ENCODE measurements around the gene TRIM2. TPM values are rescaled to one million over a fixed set of nuclear protein-coding genes. Genes with fewer than 3 reads are reported as not detected.

The TRIM2 gene
- total RNA-seq, 1 experiment from 2014 or later = 41.4 TPM

DNA sequence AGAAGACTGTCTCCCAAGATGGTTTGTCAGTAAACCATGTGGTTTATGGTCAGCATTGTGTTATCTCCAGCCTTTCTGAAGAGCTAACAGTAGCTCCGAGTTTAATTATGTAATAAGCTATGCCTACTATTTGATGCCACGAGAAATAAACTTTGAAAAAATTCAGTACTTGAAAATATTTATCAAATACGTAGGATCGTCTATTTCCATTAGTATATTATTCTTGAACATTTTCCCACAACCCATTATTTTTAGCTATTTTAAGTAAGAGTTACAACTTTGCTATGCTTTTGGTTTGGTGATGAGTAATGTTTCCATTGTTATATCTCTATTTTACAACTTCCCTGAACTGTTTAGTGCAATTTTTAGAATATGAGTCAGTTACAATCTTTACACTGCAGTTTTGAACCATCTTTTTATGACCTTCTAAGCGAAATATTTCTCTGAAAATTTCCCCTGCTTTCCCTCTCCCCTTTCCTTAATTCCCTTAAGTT lies 44.5 kb upstream of the TRIM2 start:
- Histone ChIP-seq H3K9ac (ENCODE audit: low read length) (no peak overlapping the region), H3K4me1 (ENCODE audit: control insufficient read depth in 1 of 2, insufficient read depth in 2 of 2, low read length in 2 of 2) (peaks cover 5 to 22% of the 10 kb centered on the region in 2 experiments; a peak in 3 of 4 replicates), H3K36me3 (ENCODE audit: control insufficient read depth in 1 of 2, insufficient read depth in 2 of 2, low read length in 2 of 2) (no peaks in the 10 kb centered on the region), H3K27me3 (ENCODE audit: insufficient read depth, low read length) (no peaks in the 10 kb centered on the region), H3K9me2 (ENCODE audit: insufficient read depth) (no peaks in the 10 kb centered on the region), H4K20me1 (ENCODE audit: insufficient read depth) (no peaks in the 10 kb centered on the region), H3K4me3 (replicated peaks in 1 of 2; ENCODE audit: low read depth in 1 of 2, low read length in 2 of 2) (no peak overlapping the region), H3K9me3 (ENCODE audit: control insufficient read depth in 1 of 2, insufficient read depth in 1 of 2, low read depth in 1 of 2, low read length in 2 of 2) (no peaks in the 10 kb centered on the region), H2AFZ (ENCODE audit: low read depth, low read length, poor library complexity, severe bottlenecking) (peak overlapping the region; percentile 66), H3K4me2 (ENCODE audit: low read length) (no peak overlapping the region), H3K79me2 (ENCODE audit: insufficient read depth, low read length) (no peaks in the 10 kb centered on the region), H3K27ac (ENCODE audit: low read depth, low read length) (no peak overlapping the region)
- TF ChIP-seq TCF7L2 (IDR thresholded peaks at IDR 0.05; ENCODE audit: borderline replicate concordance, extremely low read depth, insufficient read depth, insufficient read length) (no peak), MAX (IDR thresholded peaks at IDR 0.05) (no peak), SRF (IDR thresholded peaks at IDR 0.05; ENCODE audit: low read depth) (no peak), EZH2phosphoT487 (IDR thresholded peaks at IDR 0.05; ENCODE audit: borderline replicate concordance) (no peak), ZNF274 (IDR thresholded peaks at IDR 0.05; ENCODE audit: low read depth, low read length) (no peak), POLR2AphosphoS5 (IDR thresholded peaks at IDR 0.05; ENCODE audit: low read depth, low read length) (no peak)
- CTCF ChIA-PET = interaction anchor here (0.7 to 1.2 kb wide), 3 partner anchors 17 to 285 kb away, joined by 3 read pairs; no protein-coding TSS in a partner anchor
- BruUV-seq (replicated peaks) = no TSS peak
- RAD21 ChIA-PET (ENCODE audit: low non-redundant PET in 1 of 2, low total read pairs in 2 of 2, uncharacterized antibody in 2 of 2, unreplicated experiment in 2 of 2) = no interaction called here
- DNase-seq (ENCODE audit: low read depth, low spot score) = no peak
- intact Hi-C loops (cut with micrococcal nuclease) = no loop called here
- ATAC-seq = no peak
- POLR2A ChIA-PET = interaction anchor here (0.6 kb wide), 1 partner anchor 11 kb away, joined by 3 read pairs; no protein-coding TSS in a partner anchor

- Histone ChIP-seq H2AFZ (ENCODE audit: low read depth, low read length, poor library complexity, severe bottlenecking) (no peak overlapping the region), H3K9me2 (ENCODE audit: insufficient read depth) (no peaks in the 10 kb centered on the region), H3K9me3 (ENCODE audit: control insufficient read depth in 1 of 2, insufficient read depth in 1 of 2, low read depth in 1 of 2, low read length in 2 of 2) (no peaks in the 10 kb centered on the region), H3K79me2 (ENCODE audit: insufficient read depth, low read length) (no peaks in the 10 kb centered on the region), H3K4me3 (replicated peaks in 1 of 2; ENCODE audit: low read depth in 1 of 2, low read length in 2 of 2) (no peak overlapping the region), H3K4me1 (ENCODE audit: control insufficient read depth in 1 of 2, insufficient read depth in 2 of 2, low read length in 2 of 2) (peaks cover 5 to 20% of the 10 kb centered on the region in 2 experiments; a peak in 3 of 4 replicates), H3K27ac (ENCODE audit: low read depth, low read length) (no peak overlapping the region), H3K36me3 (ENCODE audit: control insufficient read depth in 1 of 2, insufficient read depth in 2 of 2, low read length in 2 of 2) (no peaks in the 10 kb centered on the region), H3K4me2 (ENCODE audit: low read length) (no peak overlapping the region), H3K27me3 (ENCODE audit: insufficient read depth, low read length) (no peaks in the 10 kb centered on the region), H3K9ac (ENCODE audit: low read length) (no peak overlapping the region), H4K20me1 (ENCODE audit: insufficient read depth) (no peaks in the 10 kb centered on the region)
- ATAC-seq (no peak), DNase-seq (ENCODE audit: low read depth, low spot score) (no peak)
- ChIA-PET POLR2A (interaction anchor here (1.4 kb wide), 1 partner anchor 44 kb away, joined by 4 read pairs; the partner anchor contains the start of gene TRIM2), CTCF (interaction anchor here (1.2 kb wide), 1 partner anchor 18 kb away, joined by 3 read pairs; no protein-coding TSS in a partner anchor), RAD21 (ENCODE audit: low non-redundant PET in 1 of 2, low total read pairs in 2 of 2, uncharacterized antibody in 2 of 2, unreplicated experiment in 2 of 2) (no interaction called here)
- no peak for TF ChIP-seq SIN3A (IDR thresholded peaks at IDR 0.05; ENCODE audit: low read depth)
- BruUV-seq (replicated peaks) = no TSS peak
- intact Hi-C loops (cut with micrococcal nuclease) = no loop called here
These were observed 43.4 kb upstream of the TRIM2 start for GRCh38 chr4:153160821-153161220.

Data from HCT116 (cell line).